ENCODE data around the gene THSD7B. TPM values are rescaled to one million over a fixed set of nuclear protein-coding genes. Genes with fewer than 3 reads are reported as not detected.

Gene THSD7B
- total and polyA plus RNA-seq, 10 of the 15 experiments (the other 5 are each of a cell fraction or from before 2014, with no cell fraction given) = 0.03 to 0.56 (median 0.28) TPM

GRCh38 chr2:137155356-137156104, 390.2 kb downstream of the THSD7B start (continued):
- TF ChIP-seq MYC (IDR thresholded peaks at IDR 0.05; ENCODE audit: insufficient read depth, insufficient read length, insufficient replicate concordance, low read length, severe bottlenecking) (no peak), NKRF (conservative IDR thresholded peaks at IDR 0.05) (no peak), CHD1 (IDR thresholded peaks at IDR 0.05; ENCODE audit: low read depth, low read length) (no peak), LARP7 (IDR thresholded peaks at IDR 0.05) (no peak), ZZZ3 (IDR thresholded peaks at IDR 0.05; ENCODE audit: control insufficient read depth, insufficient read length, low read depth) (no peak), POLR2AphosphoS5 (IDR thresholded peaks at IDR 0.05; ENCODE audit: low read length) (no peak), YY1 (IDR thresholded peaks at IDR 0.05; ENCODE audit: low read depth, low read length) (no peak), SP1 (IDR thresholded peaks at IDR 0.05; ENCODE audit: low read depth, low read length) (no peak), BRCA1 (IDR thresholded peaks at IDR 0.05; ENCODE audit: low read depth, low read length) (no peak), TCF12 (IDR thresholded peaks at IDR 0.05; ENCODE audit: low read depth, low read length) (no peak)

- ATAC-seq (0 out of 3 replicates have a peak, but pooled peaks have one; percentile 18), FAIRE-seq (no peak), DNase-seq (ENCODE audit: low read depth, low spot score) (no peak)
- H3K4me2 ChIP-seq (ENCODE audit: control insufficient read depth, insufficient read depth) = no peak overlapping the region
- H3K36me3 ChIP-seq (ENCODE audit: control insufficient read depth in 2 of 2, insufficient read depth in 2 of 2, low read length in 1 of 2) = no peaks in the 10 kb centered on the region
- no peak overlapping the region for H2AFZ ChIP-seq (ENCODE audit: control insufficient read depth, low read depth, low read length)
- no peak overlapping the region for H3K4me3 ChIP-seq
- no peak overlapping the region for H3K27ac ChIP-seq (ENCODE audit: control insufficient read depth, insufficient read depth)
- intact Hi-C loops (cut with micrococcal nuclease; ENCODE audit: unreplicated experiment) = no loop called here
- 35% methylated on average over 4 of the region's 4 CpGs for WGBS (ENCODE audit: insufficient coverage, insufficient replicate concordance, low lambda C conversion rate, missing lambda C conversion rate)
- ChIA-PET SMC1A (ENCODE audit: uncharacterized antibody, unreplicated experiment) (interaction anchor here (0.8 to 1.9 kb wide), 5 partner anchors 17 to 106 kb away, joined by 3 to 7 read pairs (median 3); no protein-coding TSS in a partner anchor), POLR2A (no interaction called here), RAD21 (ENCODE audit: unreplicated experiment) (interaction anchor here (0.6 to 1.8 kb wide), 2 partner anchors 68 to 71 kb away, joined by 3 to 5 read pairs; no protein-coding TSS in a partner anchor), CTCF (no interaction called here)
- in situ Hi-C loops (cut with MboI) = no loop called here
- H3K79me2 ChIP-seq (ENCODE audit: control insufficient read depth, insufficient read depth, low read length) = no peaks in the 10 kb centered on the region
- H3K9me3 ChIP-seq (replicated peaks; ENCODE audit: control insufficient read depth, insufficient read depth, low read length) = no peaks in the 10 kb centered on the region
- H3K4me1 ChIP-seq (ENCODE audit: control insufficient read depth, insufficient read depth, low read length) = no peaks in the 10 kb centered on the region
- H3K9ac ChIP-seq (ENCODE audit: control insufficient read depth, insufficient read depth, low read length) = no peak overlapping the region
- no peaks in the 10 kb centered on the region for H3K27me3 ChIP-seq (replicated peaks in 1 of 2; ENCODE audit: control insufficient read depth in 2 of 2, insufficient read depth in 2 of 2, low read length in 1 of 2)
- BruUV-seq (replicated peaks) = no TSS peak
- H4K20me1 ChIP-seq (ENCODE audit: control insufficient read depth, insufficient read depth) = no peaks in the 10 kb centered on the region
- TF ChIP-seq MAX (IDR thresholded peaks at IDR 0.05; ENCODE audit: low read depth, low read length) (no peak), NR2C1 (IDR thresholded peaks at IDR 0.05) (no peak), SMAD5 (IDR thresholded peaks at IDR 0.05; ENCODE audit: low read depth) (no peak), CREM (IDR thresholded peaks at IDR 0.05; ENCODE audit: low read depth) (no peak), SP1 (IDR thresholded peaks at IDR 0.05; ENCODE audit: low read depth, low read length) (no peak), RCOR1 (conservative IDR thresholded peaks at IDR 0.05; ENCODE audit: low read depth, low read length) (no peak), JUNB (IDR thresholded peaks at IDR 0.05) (no peak), ZNF217 (IDR thresholded peaks at IDR 0.05) (no peak), TCF12 (IDR thresholded peaks at IDR 0.05; ENCODE audit: low read depth, low read length) (no peak), CEBPZ (IDR thresholded peaks at IDR 0.05; ENCODE audit: low read depth, low read length) (no peak)
These were observed 391.0 kb downstream of the THSD7B start for GRCh38 chr2:137156221-137156844.
